HG03103 (cell line): ENCODE data around the gene TUBB2A.

ENCODE experiments used
- ATAC-seq: cut with Tn5 transposase; IDR thresholded peaks from one replicate; pipeline ENCODE4 v1.9.1; 2021; ENCODE audit warnings: low read depth; ENCODE audit not compliant: unreplicated experiment

Gene TUBB2A

DNA sequence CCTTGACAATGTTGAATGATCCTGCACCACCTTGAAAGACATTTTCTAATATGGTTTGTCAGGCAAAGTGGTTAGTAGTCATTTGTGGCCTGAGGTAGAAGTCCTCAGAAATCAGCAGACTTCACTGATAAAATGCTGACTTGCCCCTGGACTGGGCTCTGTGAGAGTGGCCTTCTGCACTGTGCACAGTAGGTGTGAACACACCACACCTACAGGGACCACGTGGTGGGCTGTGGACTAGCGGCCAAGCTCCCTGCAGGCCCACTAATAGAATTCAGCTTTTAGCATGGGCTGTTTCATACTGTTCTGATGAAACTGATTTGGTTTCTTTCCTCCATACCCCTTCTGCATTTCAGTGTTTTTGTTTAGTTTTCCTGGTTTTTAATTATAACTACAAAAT is 31.5 kb downstream of the TUBB2A start:
- ATAC-seq: no peak

DNA sequence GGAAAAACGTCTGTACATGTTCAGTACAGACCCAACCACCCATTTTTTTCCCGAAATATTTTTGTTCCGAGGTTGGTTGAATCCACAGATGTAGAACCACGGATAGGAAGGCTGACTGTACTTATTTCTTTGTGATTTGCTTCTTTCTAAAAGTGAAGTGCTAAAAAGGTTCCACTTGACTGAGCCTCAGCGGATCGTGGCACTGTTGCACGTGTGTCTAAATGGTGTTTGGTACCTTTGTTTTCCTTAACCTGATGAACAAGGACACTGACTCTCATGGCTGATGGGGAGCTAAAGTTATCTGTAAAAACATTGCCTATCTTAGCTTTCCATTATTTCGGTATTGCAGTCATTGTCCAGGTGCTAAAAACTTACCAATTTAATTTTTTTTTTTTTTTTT is 32.7 kb downstream of the TUBB2A start:
- ATAC-seq: no peak

DNA sequence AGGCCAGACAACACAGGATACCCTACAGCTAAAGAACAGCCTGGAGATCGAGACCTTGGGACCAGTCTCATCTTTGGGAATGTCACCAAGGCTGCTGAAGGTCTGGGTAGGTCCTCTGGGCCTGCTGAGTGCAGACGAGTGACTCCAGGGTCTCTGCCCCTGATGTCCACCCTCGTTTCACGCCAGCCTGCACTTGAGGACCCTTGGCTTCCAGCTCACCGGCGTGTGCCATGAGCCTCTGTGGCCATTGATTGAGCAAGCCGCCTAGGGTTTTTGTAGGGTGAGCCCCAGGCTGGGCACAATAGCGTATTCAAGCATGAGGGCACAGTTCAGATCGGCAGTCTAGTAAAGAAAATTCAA is 34.5 kb downstream of the TUBB2A start:
- no peak for ATAC-seq

DNA sequence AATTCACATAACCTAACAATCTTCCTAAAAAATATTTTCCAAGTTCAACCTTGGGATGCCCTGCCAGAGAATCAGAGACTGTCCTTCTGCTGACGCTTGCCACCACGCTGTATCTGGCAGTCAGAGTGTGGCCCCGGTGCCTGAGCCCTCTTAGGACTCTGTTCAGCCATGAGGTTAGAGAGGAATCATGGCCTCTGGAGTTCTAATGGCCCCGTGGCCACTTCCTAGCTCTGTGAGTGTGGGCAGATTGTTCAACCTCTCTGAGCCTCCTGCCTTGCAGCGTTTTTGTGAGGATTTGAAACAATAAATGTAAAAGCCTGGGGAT is 36.6 kb downstream of the TUBB2A start:
- no peak for ATAC-seq

DNA sequence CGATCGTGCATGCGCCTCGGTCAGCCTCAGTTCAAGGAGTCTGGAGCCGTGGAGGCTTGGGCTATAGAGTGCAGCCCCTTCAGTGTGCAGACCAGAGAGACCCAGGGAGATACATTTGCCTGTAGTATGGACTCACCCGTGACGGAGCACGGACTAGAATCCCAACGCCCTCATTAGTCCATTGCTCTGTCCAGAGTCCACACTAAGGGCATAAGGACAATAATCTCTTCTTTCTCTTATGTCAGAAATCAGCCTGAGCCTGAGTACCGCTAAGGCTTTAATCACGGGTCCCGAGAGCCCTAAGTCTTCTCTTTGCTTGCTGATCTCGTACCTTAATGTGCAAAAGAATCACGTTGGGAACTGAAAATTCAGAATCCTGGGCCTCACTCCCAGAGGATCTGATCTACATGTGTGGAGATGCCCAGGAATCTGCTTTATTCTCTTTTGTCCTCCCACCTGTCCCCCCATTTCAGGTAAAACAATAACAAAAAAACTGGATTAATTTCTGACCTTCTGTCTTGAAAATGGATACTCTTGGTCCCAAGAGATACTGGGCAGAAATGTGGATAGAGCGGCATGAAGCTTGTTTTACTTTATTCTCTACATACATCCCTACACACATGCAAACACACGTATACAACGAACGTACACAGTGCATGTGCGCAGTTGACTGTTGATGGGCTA is 38.2 kb downstream of the TUBB2A start:
- peak; percentile 27 for ATAC-seq

GRCh38 chr6:3118353-3119039 is 38.8 kb downstream of the TUBB2A start, which contains the start of gene BPHL:
Gene BPHL, plus strand, starts transcription at chr6:3118711. Its CDS starts 30 bp downstream, at chr6:3118741.
- peak; percentile 79 for ATAC-seq

DNA sequence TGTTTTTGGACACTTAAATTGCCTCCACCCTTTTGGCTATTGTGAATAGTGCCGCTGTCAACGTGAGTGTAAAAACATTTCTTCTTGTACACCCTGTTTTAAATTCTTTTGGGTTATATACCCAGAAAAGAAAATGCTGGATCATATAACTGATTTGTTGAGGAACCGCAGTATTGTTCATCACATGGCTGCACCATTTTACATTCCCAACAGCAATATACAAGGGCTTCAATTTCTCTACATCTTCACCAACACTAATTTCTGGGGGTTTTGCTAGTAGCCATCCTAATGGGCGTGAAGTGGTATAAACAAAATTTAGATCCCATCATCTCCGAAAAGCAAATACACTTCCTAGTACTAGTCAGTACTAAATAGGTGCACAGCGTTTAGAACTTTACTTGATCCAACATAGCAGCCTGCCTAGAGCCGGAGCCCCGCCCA is 39.4 kb downstream of the TUBB2A start:
- ATAC-seq: no peak

- ATAC-seq: no peak
Measured at GRCh38 chr6:3114377-3114776, 43.0 kb downstream of the TUBB2A start.

GRCh38 chr6:3109761-3110160 is 47.6 kb downstream of the TUBB2A start:
- no peak for ATAC-seq

DNA sequence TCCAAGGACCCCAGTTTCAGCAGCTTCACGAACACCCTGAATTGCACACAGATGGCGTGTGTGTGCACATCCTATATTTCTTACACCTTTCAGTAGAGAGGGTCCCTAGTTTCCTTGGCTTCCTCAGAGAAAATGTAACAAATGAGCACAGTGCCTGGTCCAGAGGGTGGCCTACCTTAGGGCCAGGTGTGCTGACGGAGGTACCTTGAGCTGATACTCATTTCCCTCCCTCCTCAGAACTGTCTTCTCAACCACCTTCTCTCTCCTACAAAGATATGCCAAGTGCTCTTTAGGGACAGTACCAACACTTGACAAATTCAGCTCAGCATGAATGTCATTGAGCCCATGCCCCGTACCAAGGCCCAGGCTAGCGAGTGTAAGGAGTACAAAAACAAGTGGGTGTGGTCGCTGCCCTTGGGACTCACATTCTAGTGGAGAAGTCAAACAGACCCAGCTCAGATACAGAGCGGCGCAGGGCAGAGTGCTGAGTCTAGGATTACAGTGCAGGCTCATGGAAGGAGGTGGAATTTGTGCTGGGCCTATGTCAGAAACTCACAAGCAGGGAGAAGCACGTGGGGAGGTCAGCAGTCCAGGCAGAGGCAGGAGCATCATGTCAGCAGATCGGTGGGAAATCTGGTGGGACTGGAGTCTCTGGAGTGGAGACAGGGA is 48.5 kb downstream of the TUBB2A start:
- ATAC-seq: no peak
